ENCODE data around the gene ATCAY. TPM values are rescaled to one million over a fixed set of nuclear protein-coding genes. Genes with fewer than 3 reads are reported as not detected.

Gene ATCAY
- polyA plus RNA-seq, 3 donors = not detected

DNA sequence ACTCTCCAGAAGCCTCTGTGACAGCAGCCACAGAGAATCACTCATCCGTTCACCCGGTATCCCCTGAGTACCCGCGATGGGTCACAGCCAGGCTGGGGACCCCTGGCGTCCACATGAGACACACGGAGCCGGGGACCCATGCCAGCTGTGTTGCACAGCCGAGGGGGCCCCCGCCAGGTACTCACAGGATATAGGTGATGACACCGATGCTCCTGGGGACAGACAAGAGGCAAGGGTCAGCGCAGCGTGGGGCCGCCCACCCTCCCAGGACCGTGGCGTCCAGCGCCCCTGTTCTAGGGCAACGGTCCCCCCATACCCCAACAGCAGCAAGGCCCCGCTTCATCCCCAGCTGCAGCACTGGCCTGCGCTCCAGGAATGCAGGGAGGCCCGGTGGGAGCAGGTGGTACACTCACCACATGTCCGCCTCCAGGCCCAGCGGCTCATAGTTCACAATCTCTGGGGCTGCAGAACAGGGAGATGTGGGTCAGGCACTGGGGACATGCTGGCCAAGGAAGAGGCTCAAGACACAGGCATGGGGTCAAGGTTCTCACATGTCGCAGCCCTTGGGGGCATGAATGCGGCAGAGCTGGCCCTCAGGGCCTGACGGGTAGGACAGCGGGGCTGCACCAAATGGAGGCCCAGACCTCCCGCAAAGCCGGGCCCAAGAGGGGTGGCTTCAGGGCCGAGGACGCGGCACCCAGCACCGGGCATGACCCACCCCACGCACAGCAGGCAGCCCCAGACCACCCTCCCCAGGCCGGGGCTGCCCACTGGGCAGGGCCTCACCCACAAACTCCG lies 83.2 kb downstream of the ATCAY start:
- intact Hi-C loops (cut with micrococcal nuclease) = no loop called here
- DNase-seq = no peak
- peaks cover 29% of the 10 kb centered on the region for H4K20me1 ChIP-seq (ENCODE audit: insufficient read depth, low read length)
- H3K79me2 ChIP-seq (ENCODE audit: insufficient read depth, low read length) = peaks cover 22% of the 10 kb centered on the region
- Mint-ChIP-seq H3K27me3 (ENCODE audit: low read depth in 3 of 3) (no peaks in the 10 kb centered on the region), H3K36me3 (peaks cover 59 to 89% of the 10 kb centered on the region in 2 donors), H3K9me3 (peaks cover 0 to 2% (median 0%) of the 10 kb centered on the region in 7 donors), H3K4me3 (no peak overlapping the region), H3K27ac (no peak overlapping the region), H3K4me1 (peaks cover 2% of the 10 kb centered on the region)
- H3K4me3 ChIP-seq (replicated peaks in 1 of 3; ENCODE audit: low read depth in 2 of 3, low read length in 3 of 3) = no peak overlapping the region
- H2AFZ ChIP-seq (ENCODE audit: insufficient read depth, low read depth, low read length, poor library complexity, severe bottlenecking) = no peak overlapping the region
- H3K4me2 ChIP-seq (replicated peaks; ENCODE audit: extremely low read depth, low read length, poor library complexity, severe bottlenecking) = no peak overlapping the region
- no peak overlapping the region for H3K27ac ChIP-seq (ENCODE audit: low read depth in 1 of 2, low read length in 2 of 2)
- 98% methylated on average over 30 of the region's 35 CpGs for WGBS (ENCODE audit: insufficient coverage)
- H3K36me3 ChIP-seq (replicated peaks in 1 of 2; ENCODE audit: control insufficient read depth in 1 of 2, insufficient read depth in 2 of 2, low read length in 2 of 2) = peaks cover 83 to 97% of the 10 kb centered on the region in 2 donors
- no peak overlapping the region for H3K9ac ChIP-seq (ENCODE audit: insufficient read depth, low read length, poor library complexity, severe bottlenecking)
- no peaks in the 10 kb centered on the region for H3K4me1 ChIP-seq (ENCODE audit: control insufficient read depth in 1 of 2, insufficient read depth in 2 of 2, low read length in 2 of 2)
- no peaks in the 10 kb centered on the region for H3K9me3 ChIP-seq (replicated peaks in 1 of 2; ENCODE audit: control insufficient read depth in 1 of 2, insufficient read depth in 1 of 2, low read length in 2 of 2)
- TF ChIP-seq CTCF (IDR thresholded peaks at IDR 0.05) = no peak
- H3K27me3 ChIP-seq (ENCODE audit: control insufficient read depth in 2 of 2, insufficient read depth in 2 of 2, low read length in 2 of 2) = no peaks in the 10 kb centered on the region

- no peak overlapping the region for H3K4me2 ChIP-seq (replicated peaks; ENCODE audit: extremely low read depth, low read length, poor library complexity, severe bottlenecking)
- H2AFZ ChIP-seq (ENCODE audit: insufficient read depth, low read depth, low read length, poor library complexity, severe bottlenecking) = no peak overlapping the region
- no peaks in the 10 kb centered on the region for H3K27me3 ChIP-seq (ENCODE audit: control insufficient read depth in 2 of 2, insufficient read depth in 2 of 2, low read length in 2 of 2)
- no peaks in the 10 kb centered on the region for H3K9me3 ChIP-seq (replicated peaks in 1 of 2; ENCODE audit: control insufficient read depth in 1 of 2, insufficient read depth in 1 of 2, low read length in 2 of 2)
- peaks cover 5% of the 10 kb centered on the region for H3K4me1 Mint-ChIP-seq
- H3K9me3 Mint-ChIP-seq = peaks cover 0 to 2% (median 0%) of the 10 kb centered on the region in 7 donors
- peaks cover 65 to 95% of the 10 kb centered on the region in 2 donors for H3K36me3 Mint-ChIP-seq
- H3K27me3 Mint-ChIP-seq (ENCODE audit: low read depth in 3 of 3) = no peaks in the 10 kb centered on the region
- H3K4me1 ChIP-seq (ENCODE audit: control insufficient read depth in 1 of 2, insufficient read depth in 2 of 2, low read length in 2 of 2) = peaks cover 0 to 3% of the 10 kb centered on the region in 2 donors
- no peak overlapping the region for H3K4me3 ChIP-seq (replicated peaks in 1 of 3; ENCODE audit: low read depth in 2 of 3, low read length in 3 of 3)
- 96% methylated on average over 39 of the region's 60 CpGs for WGBS (ENCODE audit: insufficient coverage)
- H3K79me2 ChIP-seq (ENCODE audit: insufficient read depth, low read length) = peaks cover 25% of the 10 kb centered on the region
- intact Hi-C loops (cut with micrococcal nuclease) = no loop called here
- H3K27ac Mint-ChIP-seq = peak overlapping the region in 1 of 7 donors; percentile 6
- peaks cover 33% of the 10 kb centered on the region for H4K20me1 ChIP-seq (ENCODE audit: insufficient read depth, low read length)
- no peak overlapping the region for H3K27ac ChIP-seq (ENCODE audit: low read depth in 1 of 2, low read length in 2 of 2)
- no peak overlapping the region for H3K4me3 Mint-ChIP-seq
- H3K9ac ChIP-seq (ENCODE audit: insufficient read depth, low read length, poor library complexity, severe bottlenecking) = no peak overlapping the region
- TF ChIP-seq CTCF (IDR thresholded peaks at IDR 0.05) = no peak
- peaks cover 86 to 97% of the 10 kb centered on the region in 2 donors for H3K36me3 ChIP-seq (replicated peaks in 1 of 2; ENCODE audit: control insufficient read depth in 1 of 2, insufficient read depth in 2 of 2, low read length in 2 of 2)
- DNase-seq = no peak
Observed at GRCh38 chr19:3964256-3965194, 84.0 kb downstream of the ATCAY start.
